HG03097 (cell line): Measurements from ENCODE around the gene IRS4.

Source experiments
- ATAC-seq: cut with Tn5 transposase; IDR thresholded peaks from one replicate; pipeline ENCODE4 v1.9.1; 2021; ENCODE audit not compliant: unreplicated experiment, low FRiP score

Gene IRS4

DNA sequence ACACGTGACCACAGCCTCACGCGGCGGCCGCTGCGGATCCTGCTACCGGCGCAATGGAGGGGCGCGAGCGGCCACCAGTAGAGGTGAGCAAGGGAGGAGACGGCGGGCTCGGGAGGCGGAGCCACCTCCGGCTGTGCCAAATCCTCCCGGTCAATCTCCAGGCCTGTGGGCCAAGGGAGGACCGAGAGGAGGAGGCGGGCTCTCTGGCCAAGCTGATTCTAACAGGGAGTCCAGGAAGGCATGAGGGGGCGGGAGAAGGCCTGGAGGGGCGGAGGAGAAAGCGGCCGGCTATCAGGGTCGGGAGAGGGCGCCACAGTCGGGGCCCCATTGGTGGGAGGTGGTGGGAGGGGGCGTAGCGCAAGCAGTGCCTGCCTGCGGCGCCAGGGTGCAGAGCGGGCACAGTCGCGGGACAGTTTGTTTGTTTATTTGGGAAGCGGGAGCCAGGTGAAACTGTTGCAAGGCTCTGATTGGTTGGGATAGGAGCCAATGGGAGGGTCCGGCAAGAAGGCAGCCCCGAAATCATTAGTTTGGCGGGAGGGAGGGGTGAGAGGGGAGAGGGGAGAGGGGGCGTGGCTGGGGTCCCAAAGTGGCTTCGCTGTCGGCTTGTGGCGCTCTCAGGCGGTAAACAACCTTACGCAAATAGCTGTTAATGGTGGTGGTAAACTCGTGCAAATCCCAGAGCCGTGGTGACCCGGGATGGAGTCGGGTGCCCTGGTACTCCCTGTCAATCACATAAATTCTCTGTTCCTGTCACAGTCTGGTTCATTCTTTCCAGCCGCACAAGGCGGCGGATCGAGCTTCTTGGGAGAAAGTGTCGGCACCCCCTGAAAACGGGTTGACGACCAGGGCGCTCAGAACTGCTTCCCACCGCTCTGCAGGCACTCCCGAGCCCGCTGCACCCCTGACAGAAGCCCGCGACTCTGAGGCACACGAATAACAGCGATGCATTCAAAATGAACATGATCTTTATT is at the start of gene IRS4:
IRS4 (minus strand) TSS at position 55 of the 971 bp plus-strand sequence.
- no peak for ATAC-seq

DNA sequence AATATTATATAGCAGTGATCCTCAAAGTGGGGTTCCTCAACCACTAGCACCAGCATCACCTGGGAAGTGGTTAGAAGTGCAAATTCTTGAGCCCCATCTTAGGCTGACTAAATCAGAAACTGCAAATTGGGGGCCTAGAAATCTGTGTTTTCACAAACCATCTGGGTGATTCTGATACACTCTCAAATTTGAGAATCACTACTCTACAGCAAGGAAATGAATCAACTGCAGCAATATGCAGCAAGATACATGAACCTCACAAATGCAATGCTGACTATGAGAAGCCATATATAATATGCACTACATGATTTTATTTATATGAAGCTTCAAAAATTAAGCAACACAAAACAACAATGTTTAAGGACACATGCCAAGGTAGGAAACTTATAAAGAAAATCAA is 36.2 kb upstream of the IRS4 start:
- ATAC-seq, result no peak

DNA sequence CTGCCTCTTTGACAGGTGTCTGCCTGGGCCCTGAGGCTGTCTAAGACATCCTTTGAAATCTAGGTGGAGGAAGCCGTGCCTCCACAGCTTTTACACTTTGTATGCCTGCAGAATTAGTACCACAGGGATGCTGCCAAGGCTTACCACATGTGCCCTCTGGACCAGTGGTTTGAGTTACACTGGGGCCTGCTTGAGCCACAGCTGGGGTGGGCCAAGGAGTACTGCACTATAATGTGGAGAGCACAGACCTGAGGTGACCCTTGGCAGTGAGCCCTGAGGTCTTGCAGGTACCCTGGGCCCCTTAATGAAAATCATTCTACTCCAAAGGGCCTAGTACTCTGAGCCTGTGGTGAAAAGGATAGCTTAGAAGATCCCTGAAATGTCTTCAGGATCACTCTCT is 27.2 kb upstream of the IRS4 start:
- ATAC-seq, result no peak

DNA sequence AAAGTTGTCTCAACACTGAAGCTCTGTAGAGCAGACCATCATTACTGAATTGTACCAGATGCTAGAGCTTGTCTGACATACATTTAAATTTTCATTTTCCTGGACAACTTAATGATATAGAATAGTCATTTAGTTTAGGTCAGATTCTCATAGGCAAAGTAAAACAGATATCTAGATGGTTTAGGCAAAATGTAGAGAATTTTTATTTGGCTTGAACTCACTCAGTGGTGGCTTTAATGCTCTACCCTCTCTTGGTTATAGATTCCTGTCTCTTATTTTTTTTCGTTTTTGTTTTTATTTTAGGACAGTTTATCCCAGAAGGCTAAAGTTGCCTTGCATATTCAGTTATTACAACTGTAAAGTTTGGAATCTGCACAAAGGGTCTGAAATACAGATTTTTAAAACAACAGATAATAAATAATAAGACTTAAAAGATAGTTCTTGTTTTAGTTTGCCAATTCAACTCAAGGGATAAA is 4.0 kb upstream of the IRS4 start:
- no peak for ATAC-seq

DNA sequence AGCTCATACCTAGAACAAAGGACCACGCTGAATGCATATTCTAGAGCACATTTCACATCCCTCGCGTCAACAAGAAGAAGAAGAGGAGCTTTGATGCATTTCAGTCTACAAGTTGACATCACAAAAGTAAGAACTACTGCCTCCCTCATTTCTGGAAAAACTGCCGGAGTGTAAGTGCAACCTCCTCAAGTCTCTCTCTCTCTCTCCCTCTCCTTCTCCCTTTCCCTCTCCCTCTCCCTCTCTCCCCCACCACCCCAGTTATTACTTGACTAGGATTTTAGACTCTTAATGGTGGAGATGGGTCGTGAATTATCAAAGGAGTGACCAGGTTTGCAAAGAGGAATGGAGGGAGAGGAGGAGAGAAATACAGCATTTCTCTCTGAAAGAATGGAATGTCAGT is 1.4 kb upstream of the IRS4 start:
- ATAC-seq, result no peak

DNA sequence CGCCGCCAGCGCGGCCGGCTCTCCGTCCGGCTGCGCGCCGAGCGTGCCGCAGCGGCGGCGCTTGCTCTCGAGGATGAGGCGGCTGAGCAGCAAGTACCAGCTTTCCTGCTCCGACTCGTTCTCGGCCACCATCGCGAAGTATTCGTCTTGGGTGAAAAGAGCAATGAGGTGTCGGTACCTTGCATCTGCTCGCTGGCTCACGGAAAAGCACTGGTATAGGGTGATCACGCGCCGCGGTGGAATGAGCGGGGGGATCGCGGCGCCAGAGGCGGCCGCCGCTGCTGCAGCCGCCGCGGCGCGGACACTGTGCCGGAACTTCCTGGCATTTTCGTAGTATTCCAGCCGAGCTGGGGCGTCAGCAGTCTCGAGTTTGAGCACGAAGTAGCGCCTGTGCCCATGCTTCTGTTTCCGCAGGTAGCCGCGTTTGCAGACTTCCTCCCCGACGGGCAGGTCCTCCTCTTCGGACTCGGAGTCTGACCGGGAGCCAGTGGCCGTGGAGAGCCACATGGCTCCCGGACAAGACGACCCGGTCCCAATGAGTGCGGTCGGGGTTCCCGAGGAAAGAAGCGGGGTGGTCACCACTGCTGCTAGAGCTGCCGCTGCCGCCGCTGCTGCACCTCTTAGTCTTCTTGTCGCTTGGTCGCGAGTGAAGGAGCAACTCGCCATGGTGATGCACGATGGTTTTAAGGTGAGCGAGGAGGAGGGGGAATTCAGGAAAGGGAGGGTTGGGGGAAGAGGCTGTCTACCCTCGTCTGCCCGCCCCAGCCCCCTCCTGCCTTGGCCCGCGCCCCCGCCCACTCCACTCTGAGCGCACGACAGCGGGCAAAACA is 469 bp downstream of the IRS4 start:
- ATAC-seq, result no peak

DNA sequence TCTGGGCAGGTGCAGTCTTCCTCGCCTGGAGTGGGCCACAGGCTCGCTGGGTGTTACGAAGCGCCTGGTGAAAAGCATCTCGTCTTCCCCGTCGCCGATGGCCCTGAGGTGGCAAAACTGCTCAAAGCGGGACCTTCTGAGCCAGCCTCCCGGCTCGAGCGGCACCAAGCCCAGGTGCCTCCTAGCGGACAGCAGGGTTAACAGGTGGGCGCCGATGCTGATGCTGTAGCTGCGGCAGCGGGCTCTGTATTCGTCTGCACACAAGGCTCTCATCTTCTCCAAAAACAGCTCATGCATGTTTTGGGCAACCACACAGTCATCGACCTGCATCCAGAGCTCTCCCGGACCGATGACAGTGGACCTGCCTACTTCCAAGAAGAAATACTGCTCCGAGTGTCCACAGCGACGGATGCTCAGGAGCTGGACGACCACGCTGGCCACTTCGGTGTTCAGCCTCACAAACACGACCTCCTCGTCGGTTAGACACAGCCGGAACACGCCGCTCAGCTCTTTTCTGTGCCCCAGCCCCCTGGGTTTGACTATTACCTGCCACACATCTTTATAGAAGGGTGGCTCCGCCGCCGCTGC is 1.2 kb downstream of the IRS4 start:
- no peak for ATAC-seq

DNA sequence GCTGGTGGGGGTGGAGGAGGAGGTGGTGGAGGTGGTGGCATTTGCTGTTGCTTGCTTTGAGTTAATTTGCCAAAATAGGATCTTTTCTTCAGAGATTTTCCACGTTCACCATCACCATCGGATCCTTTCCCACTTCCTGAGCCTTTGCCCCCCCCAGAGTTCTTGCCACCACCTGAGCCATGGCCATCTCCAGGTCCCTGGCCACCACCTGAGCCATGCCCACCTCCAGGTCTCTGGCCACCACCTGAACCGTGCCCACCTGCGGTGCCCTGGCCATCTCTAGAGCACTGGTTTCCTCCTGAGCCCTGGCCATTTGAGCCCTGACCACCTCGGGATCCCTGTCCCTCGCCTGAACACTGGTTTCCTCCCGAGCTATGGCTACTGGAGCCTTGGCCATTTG is 1.9 kb downstream of the IRS4 start:
- ATAC-seq, result no peak

DNA sequence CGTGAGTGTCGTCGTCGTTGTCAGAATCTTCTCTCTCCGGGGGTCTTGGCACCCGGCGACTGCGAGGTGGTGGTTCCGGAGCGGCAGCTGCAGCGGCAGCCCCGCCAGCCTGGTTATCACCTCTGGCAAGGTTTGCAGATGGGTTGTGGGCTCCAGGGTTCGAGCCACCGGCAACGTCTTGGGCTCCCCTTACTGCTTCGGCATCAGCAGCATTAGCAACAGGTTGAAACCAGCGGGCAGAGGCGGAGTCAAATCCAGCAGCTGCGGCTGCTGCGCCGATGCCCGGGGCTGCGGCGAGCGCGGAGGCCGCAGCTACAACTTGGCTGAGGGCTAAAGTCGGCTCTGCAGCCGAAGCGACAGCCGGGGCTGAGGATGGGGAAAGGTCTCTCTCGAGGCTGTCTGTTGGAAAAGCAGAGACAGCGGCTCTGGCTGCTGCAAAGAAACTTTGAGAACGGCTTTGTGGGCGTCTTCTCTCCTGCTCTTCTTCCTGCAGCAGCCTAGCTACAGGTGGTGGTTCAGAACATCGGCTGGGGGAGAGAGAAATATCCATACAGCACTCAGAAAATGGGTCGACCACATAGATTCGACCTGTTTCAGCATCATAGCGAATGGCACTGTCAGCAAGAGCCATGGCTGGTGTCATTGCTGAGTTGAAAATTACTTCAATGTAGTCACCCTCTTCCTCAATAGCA is 3.6 kb downstream of the IRS4 start:
- no peak for ATAC-seq

DNA sequence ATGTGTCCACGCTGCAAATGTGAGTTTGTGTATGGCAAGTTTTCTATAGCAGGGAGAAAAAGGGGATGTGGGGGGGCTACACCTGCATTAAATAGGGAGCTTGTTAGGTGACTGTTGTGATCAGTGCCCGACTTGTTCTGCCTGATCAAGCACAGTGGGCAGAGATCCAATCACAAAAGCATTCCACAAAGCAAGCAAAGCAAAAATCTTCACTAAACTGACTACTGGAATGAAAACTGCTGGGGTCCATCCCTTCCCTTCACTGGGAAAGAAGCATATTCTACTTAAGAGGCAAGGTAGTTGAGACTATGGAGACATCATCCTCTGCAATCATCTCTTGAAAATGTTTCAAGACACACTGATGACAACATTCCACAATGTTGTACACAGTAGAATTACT is 5.2 kb downstream of the IRS4 start:
- no peak for ATAC-seq

DNA sequence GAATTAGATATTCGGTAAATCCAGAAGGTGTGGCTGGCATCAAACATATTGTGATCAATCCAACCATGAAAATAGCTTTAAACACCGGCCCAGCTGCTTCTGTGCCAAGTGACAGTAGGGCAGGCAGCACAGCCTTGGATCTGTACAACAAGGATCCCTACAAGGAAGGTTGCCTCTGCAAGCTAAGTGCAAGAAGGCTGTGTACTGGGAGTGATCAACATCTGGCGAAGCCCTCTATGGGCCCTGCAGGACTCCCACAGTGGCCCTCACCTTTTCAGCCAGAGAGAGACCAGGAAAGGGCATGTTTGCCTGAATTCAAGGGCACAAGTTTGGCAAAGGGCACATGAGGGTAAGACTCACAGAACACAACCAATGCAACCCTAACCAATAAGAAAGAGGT is 9.6 kb downstream of the IRS4 start:
- ATAC-seq, result no peak

DNA sequence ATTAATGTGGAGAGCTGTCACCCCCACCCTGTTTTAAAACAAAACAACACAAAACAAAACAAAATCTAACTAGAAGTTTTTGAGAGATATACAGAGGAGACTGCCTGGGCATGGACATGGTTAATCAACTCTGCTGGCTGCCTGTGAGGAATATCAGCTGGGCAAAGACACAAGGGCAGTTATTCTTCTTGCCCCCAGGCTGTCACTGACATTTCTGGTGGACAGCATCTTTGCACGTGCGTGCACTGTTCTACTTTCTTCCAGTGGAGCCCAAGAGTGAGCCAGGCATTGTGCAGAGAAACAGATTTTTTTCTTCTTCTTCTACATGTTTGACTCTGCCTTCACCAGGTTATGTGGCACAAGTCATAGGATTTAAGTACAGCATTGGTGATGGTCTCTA is 13.8 kb downstream of the IRS4 start:
- no peak for ATAC-seq

DNA sequence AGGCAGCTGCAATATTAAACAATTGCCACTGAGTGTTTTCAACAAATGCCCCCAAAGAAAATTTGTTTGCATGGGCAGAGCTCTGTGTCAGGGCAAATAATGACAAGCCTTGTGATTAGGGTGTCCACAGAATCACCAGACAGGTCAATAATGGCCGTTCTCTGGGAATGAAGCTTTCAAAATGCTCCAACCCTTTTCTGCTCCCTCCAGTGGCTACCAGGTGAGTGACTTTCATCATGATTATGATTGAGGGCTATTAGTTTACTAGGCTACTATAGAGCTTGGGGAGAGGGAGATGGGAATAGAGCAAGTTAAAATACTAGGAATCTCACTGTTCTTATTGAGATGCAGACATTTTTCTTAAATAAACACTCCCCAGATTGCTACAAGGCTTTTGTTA is 23.5 kb downstream of the IRS4 start:
- no peak for ATAC-seq

DNA sequence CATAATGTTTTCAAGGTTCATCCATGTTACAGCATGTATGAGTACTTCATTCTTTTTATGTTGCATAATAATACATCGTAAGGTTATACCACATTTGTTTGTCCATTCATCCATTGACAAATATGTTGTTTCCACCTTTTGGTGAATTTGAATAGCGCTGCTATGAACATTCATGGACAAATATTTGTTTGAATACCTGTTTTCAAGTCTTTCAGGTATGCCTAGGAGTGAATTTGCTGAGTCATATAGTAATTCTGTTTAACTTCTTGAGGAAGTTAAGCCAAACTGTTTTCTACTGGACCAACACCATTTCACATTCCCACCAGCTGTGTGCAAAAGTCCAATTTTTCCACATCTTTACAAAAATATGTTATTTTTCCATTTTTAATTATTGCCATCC is 31.5 kb downstream of the IRS4 start:
- no peak for ATAC-seq

DNA sequence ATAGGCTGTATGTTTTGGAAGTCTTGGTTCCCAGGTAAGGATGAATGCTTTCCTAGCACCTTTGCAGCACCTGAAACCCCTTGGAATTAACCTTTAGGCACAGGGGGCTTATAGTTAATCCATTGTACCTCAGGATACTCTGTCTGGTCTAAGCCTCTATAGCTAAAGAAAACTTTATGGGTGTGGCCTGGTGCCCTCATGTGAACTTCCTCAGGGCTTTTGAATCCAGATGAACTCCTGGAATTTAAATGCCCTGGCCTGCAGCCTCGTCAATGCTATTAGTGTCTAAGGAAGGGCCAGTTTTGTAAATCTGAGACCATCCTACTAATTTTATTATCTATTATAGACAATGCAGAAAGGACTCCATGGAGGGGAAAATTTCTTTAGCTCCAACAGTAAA is 33.8 kb downstream of the IRS4 start:
- ATAC-seq, result no peak

DNA sequence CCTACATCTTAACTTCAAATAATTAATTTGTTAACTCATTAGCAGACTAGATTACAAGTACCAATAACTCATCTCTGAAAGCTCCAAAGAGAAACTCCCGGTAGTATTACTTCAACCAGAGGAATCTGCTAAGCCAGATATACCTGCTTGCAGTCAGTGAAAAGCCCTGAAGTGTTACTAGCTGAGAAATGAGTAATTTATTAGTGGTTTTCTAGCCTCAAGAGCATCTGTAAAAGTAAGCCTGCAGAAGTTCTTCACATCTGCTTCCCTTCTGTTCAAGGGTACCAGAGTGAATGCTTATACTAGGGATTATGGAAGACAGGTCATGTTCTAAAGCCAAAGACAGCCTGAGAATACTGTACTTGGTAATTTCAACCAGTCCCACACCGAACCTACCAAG is 34.7 kb downstream of the IRS4 start:
- no peak for ATAC-seq

DNA sequence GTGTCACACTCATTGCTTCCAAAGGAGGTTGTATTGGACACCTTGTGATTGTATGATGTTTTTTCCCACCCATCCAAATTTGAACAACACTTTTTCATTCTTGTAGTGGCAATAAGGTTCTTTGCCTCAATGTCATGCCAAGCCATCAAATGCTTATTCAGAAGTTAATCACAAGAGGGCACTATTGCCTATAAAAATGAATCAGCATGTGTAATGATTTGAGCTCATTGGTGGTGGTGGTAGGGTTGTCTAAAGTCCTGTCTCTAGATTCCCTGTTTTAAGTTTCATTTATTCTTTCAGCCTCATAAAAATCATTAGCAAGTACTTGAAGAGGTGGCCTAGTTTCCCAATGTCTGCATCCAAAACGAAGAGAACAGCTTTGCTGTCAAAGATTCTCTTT is 37.0 kb downstream of the IRS4 start:
- no peak for ATAC-seq

DNA sequence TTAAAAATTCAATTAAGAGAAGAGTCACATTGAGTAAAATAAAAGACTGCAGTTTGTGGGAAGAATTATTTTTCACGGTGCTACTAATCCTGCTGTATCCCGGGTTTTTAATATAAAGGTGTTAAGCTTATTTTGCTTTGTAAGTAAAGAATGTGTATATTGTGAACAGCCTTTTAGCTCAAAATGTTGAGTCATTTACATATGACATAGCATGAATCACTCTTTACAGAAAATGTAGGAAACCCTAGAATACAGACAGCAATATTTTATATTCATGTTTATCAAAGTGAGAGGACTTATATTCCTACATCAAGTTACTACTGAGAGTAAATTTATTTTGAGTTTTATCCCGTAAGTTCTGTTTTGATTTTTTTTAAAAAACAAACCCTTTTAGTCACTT is 39.7 kb downstream of the IRS4 start:
- ATAC-seq, result no peak
